ENCODE results near the gene CCNJL.

DNA sequence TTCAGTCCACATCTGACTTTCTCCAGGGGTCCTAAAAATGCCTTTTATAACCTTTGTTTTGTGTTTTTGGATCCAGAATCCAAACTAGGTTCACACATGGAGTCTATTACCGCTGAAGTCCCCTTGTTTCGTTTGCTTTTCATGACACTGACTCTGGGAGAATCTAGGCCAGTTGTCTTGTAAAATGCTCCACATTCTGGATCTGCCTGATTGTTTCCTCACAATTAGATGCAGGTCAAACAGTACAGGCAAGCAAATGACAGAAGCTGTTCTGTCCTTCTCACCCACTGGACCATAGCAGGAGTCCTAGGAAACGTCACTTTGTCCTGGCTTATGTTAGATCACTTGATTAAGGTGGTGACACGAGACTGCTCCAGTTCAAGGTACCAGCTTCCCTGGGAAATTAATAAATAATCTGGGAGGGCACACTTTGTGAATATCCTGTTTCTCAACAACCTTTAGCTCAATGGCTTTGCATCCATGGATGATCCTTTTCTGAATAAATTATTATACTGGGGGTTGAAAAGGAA, 49.0 kb downstream of the CCNJL start:
- TF ChIP-seq, protein P1, sequence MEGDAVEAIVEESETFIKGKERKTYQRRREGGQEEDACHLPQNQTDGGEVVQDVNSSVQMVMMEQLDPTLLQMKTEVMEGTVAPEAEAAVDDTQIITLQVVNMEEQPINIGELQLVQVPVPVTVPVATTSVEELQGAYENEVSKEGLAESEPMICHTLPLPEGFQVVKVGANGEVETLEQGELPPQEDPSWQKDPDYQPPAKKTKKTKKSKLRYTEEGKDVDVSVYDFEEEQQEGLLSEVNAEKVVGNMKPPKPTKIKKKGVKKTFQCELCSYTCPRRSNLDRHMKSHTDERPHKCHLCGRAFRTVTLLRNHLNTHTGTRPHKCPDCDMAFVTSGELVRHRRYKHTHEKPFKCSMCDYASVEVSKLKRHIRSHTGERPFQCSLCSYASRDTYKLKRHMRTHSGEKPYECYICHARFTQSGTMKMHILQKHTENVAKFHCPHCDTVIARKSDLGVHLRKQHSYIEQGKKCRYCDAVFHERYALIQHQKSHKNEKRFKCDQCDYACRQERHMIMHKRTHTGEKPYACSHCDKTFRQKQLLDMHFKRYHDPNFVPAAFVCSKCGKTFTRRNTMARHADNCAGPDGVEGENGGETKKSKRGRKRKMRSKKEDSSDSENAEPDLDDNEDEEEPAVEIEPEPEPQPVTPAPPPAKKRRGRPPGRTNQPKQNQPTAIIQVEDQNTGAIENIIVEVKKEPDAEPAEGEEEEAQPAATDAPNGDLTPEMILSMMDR (IDR thresholded peaks at IDR 0.05 in 4 of 5, conservative IDR thresholded peaks at IDR 0.05 in 1 of 5), result no peak
- no peak for TF ChIP-seq POLR2A (IDR thresholded peaks at IDR 0.05)
